T-cell (primary cell): ENCODE results near the gene OR52W1. TPM values are rescaled to one million over a fixed set of nuclear protein-coding genes. Genes with fewer than 3 reads are reported as not detected.
A peak's percentile ranks its signal among the peaks of the same experiment; 100 is the strongest.

ENCODE experiments used
- ATAC-seq, 4 experiments: fragments of 200-7000 bp in 3 of 4; fragments of 150-1000 bp in 1 of 4; cut with Tn5 transposase; replicated peaks in 1 of 4; 1 replicate in 3 of 4; 2 replicates in 1 of 4; pipeline ENCODE4 v1.10.0; 2021; ENCODE audit warnings: moderate library complexity in 3 of 4, mild to moderate bottlenecking in 2 of 4, moderate number of reproducible peaks in 1 of 4
- CTCF ChIA-PET, 2 donors: fragments of 300-600 bp; sonication (Branson Sonifier 250); formaldehyde crosslinking; loops; one replicate each; lab custom pipeline; 2022; ENCODE audit warnings: antibody characterized with exemption in 2 of 2; lab: Charles Lee
- POLR2A ChIA-PET, 2 donors: fragments of 300-600 bp; sonication (Branson Sonifier 250); formaldehyde crosslinking; loops; one replicate each; lab custom pipeline; 2022; ENCODE audit warnings: antibody characterized with exemption in 2 of 2; lab: Charles Lee
- DNase-seq, 35 experiments: peaks; one replicate each; pipeline versions ENCODE4 v3.0.0 to v3.0.0-alpha.2; 2013 to 2023
- H3K27ac ChIP-seq: one replicate; pipeline ENCODE4 v1.5.1; 2013; ENCODE audit warnings: low read length
- H3K27me3 ChIP-seq, 2 experiments: replicated peaks in 1 of 2; 1 replicate in 1 of 2; 2 replicates in 1 of 2; pipeline versions ENCODE4 v1.6.1 to v1.7.0; 2013; ENCODE audit warnings: low read length in 1 of 2, mixed read lengths in 1 of 2; ENCODE audit not compliant: control insufficient read depth in 2 of 2, insufficient read depth in 2 of 2; ENCODE audit errors: extremely low read depth in 1 of 2
- H3K36me3 ChIP-seq, 2 donors: 1 replicate in 1 of 2; 2 replicates in 1 of 2; pipeline versions ENCODE4 v1.6.1 to v1.7.0; 2013; ENCODE audit warnings: low read length in 1 of 2; ENCODE audit not compliant: control insufficient read depth in 2 of 2, insufficient read depth in 1 of 2; ENCODE audit errors: extremely low read depth in 1 of 2
- H3K4me1 ChIP-seq, 2 experiments: 1 replicate in 1 of 2; 2 replicates in 1 of 2; pipeline versions ENCODE4 v1.6.1 to v1.7.0; 2013; ENCODE audit warnings: low read length in 2 of 2, mixed read lengths in 1 of 2; ENCODE audit not compliant: insufficient read depth in 2 of 2, control insufficient read depth in 1 of 2; ENCODE audit errors: extremely low read depth in 1 of 2
- H3K4me3 ChIP-seq, 2 donors: 1 replicate in 1 of 2; 2 replicates in 1 of 2; pipeline versions ENCODE4 v1.5.1 to v1.7.0; 2013; ENCODE audit warnings: mild to moderate bottlenecking in 2 of 2, low read length in 1 of 2, moderate library complexity in 1 of 2; ENCODE audit not compliant: control insufficient read depth in 1 of 2; ENCODE audit errors: extremely low read depth in 1 of 2
- H3K9me3 ChIP-seq: 2 replicates; pipeline ENCODE4 v1.7.0; 2013
- H3K27ac Mint-ChIP-seq, 2 donors: one replicate each; pipeline ENCODE4 v1.8.0; 2020 to 2021; ENCODE audit warnings: mild to moderate bottlenecking in 2 of 2, mixed read lengths in 2 of 2
- H3K27me3 Mint-ChIP-seq, 2 donors: one replicate each; pipeline ENCODE4 v1.8.0; 2021 to 2022; ENCODE audit warnings: mixed read lengths in 2 of 2
- H3K36me3 Mint-ChIP-seq: one replicate; pipeline ENCODE4 v1.8.0; 2021; ENCODE audit warnings: mixed read lengths
- H3K4me1 Mint-ChIP-seq, 3 donors: one replicate each; pipeline ENCODE4 v1.8.0; 2020 to 2022; ENCODE audit warnings: mixed read lengths in 3 of 3, mild to moderate bottlenecking in 1 of 3
- H3K4me3 Mint-ChIP-seq, 3 donors: one replicate each; pipeline ENCODE4 v1.8.0; 2020 to 2022; ENCODE audit warnings: mild to moderate bottlenecking in 3 of 3, mixed read lengths in 3 of 3, moderate library complexity in 3 of 3
- H3K9me3 Mint-ChIP-seq, 3 donors: one replicate each; pipeline ENCODE4 v1.8.0; 2020 to 2022; ENCODE audit warnings: mixed read lengths in 3 of 3
- WGBS: methylation state at CpG from one replicate; pipeline ENCODE4 v1.1.5; 2013; ENCODE audit warnings: missing lambda C conversion rate; ENCODE audit not compliant: insufficient coverage; 5-methylcytosine and 5-hydroxymethylcytosine counted together
- total RNA-seq, 35 experiments: library from RNA in 6 of 35; stranded (reverse) in 6 of 35; fragments of 120-200 nt in 1 of 35; gene quantifications; one replicate each; pipeline versions ENCODE4 v1.2.1 to v1.2.4 and lab custom pipeline; 2013 to 2026

Gene OR52W1
- total RNA-seq, 5 donors from 2014 or later (not counting 1 experiment from before 2014, with no cell fraction given) = not detected

- POLR2A ChIA-PET = no interaction called here
- Mint-ChIP-seq H3K4me3 (no peak overlapping the region), H3K36me3 (peaks cover 58% of the 10 kb centered on the region), H3K27me3 (no peaks in the 10 kb centered on the region), H3K27ac (no peak overlapping the region), H3K4me1 (peaks cover 42 to 61% (median 55%) of the 10 kb centered on the region in 3 donors), H3K9me3 (no peaks in the 10 kb centered on the region)
- CTCF ChIA-PET = no interaction called here
- H3K4me1 ChIP-seq = peaks cover 5 to 9% of the 10 kb centered on the region in 2 experiments
- 100% methylated on average over 2 of the region's 3 CpGs for WGBS
- H3K27ac ChIP-seq = no peak overlapping the region
- ATAC-seq (no peak), DNase-seq (no peak)
- H3K4me3 ChIP-seq = no peak overlapping the region
- peaks cover 23 to 54% of the 10 kb centered on the region in 2 donors for H3K36me3 ChIP-seq
- H3K9me3 ChIP-seq = no peaks in the 10 kb centered on the region
- H3K27me3 ChIP-seq = no peaks in the 10 kb centered on the region
These were observed 25.4 kb downstream of the OR52W1 start for GRCh38 chr11:6224421-6224820.

- CTCF ChIA-PET = interaction anchor here in 1 of 2 donors (0.5 kb wide), 1 partner anchor 1844 kb away, joined by 6 read pairs; no protein-coding TSS in a partner anchor
These were observed 26.0 kb downstream of the OR52W1 start for GRCh38 chr11:6225024-6225423.

GRCh38 chr11:6225896-6226295, 26.9 kb downstream of the OR52W1 start:
- H3K27me3 ChIP-seq = no peaks in the 10 kb centered on the region
- H3K9me3 Mint-ChIP-seq = no peaks in the 10 kb centered on the region
- peaks cover 51% of the 10 kb centered on the region for H3K36me3 Mint-ChIP-seq
- no peaks in the 10 kb centered on the region for H3K9me3 ChIP-seq
- no CpG with 5 or more reads among the region's 2 CpGs for WGBS
- CTCF ChIA-PET = no interaction called here
- POLR2A ChIA-PET = no interaction called here
- H3K4me1 ChIP-seq = peaks cover 6 to 15% of the 10 kb centered on the region in 2 experiments
- H3K4me1 Mint-ChIP-seq = peaks cover 46 to 63% (median 59%) of the 10 kb centered on the region in 3 donors
- no peak overlapping the region for H3K4me3 Mint-ChIP-seq
- no peak overlapping the region for H3K27ac ChIP-seq
- no peak overlapping the region for H3K27ac Mint-ChIP-seq
- H3K4me3 ChIP-seq = no peak overlapping the region
- H3K36me3 ChIP-seq = peaks cover 23 to 41% of the 10 kb centered on the region in 2 donors
- no peaks in the 10 kb centered on the region for H3K27me3 Mint-ChIP-seq
- ATAC-seq (no peak), DNase-seq (no peak)

More at GRCh38 chr11:6225024-6225423, 26.0 kb downstream of the OR52W1 start:
- peaks cover 7 to 10% of the 10 kb centered on the region in 2 experiments for H3K4me1 ChIP-seq
- Mint-ChIP-seq H3K4me3 (no peak overlapping the region), H3K27me3 (no peaks in the 10 kb centered on the region), H3K4me1 (peaks cover 43 to 61% (median 55%) of the 10 kb centered on the region in 3 donors), H3K9me3 (no peaks in the 10 kb centered on the region), H3K36me3 (peaks cover 57% of the 10 kb centered on the region), H3K27ac (no peak overlapping the region)
- H3K9me3 ChIP-seq = no peaks in the 10 kb centered on the region
- ATAC-seq (no peak), DNase-seq (no peak)
- H3K36me3 ChIP-seq = peaks cover 23 to 48% of the 10 kb centered on the region in 2 donors
- POLR2A ChIA-PET = no interaction called here
- WGBS = 100% methylated on average over 1 of the region's 1 CpG
- no peak overlapping the region for H3K27ac ChIP-seq
- H3K27me3 ChIP-seq = no peaks in the 10 kb centered on the region
- H3K4me3 ChIP-seq = no peak overlapping the region

GRCh38 chr11:6228520-6228919, 29.5 kb downstream of the OR52W1 start:
- H3K9me3 Mint-ChIP-seq = no peaks in the 10 kb centered on the region
- H3K4me1 Mint-ChIP-seq = peaks cover 64 to 73% (median 73%) of the 10 kb centered on the region in 3 donors
- POLR2A ChIA-PET = interaction anchor here in 1 of 2 donors (0.6 kb wide), 1 partner anchor 34 kb away, joined by 3 read pairs; no protein-coding TSS in a partner anchor
- peak in 5 of 35 experiments; percentile 10 to 37 (median 22) for DNase-seq
- 100% methylated on average over 1 of the region's 3 CpGs for WGBS
- H3K27ac Mint-ChIP-seq = no peak overlapping the region
- Histone ChIP-seq H3K4me1 (peaks cover 7 to 16% of the 10 kb centered on the region in 2 experiments), H3K27me3 (no peaks in the 10 kb centered on the region), H3K27ac (no peak overlapping the region), H3K36me3 (peaks cover 9 to 14% of the 10 kb centered on the region in 2 donors), H3K9me3 (no peaks in the 10 kb centered on the region), H3K4me3 (no peak overlapping the region)
- no peak overlapping the region for H3K4me3 Mint-ChIP-seq
- no peaks in the 10 kb centered on the region for H3K27me3 Mint-ChIP-seq
- peak in 1 of 4 experiments; percentile 29 for ATAC-seq
- CTCF ChIA-PET = interaction anchor here (0.6 to 1.0 kb wide), 2 partner anchors 24 to 134 kb away, joined by 3 read pairs; no protein-coding TSS in a partner anchor
- peaks cover 32% of the 10 kb centered on the region for H3K36me3 Mint-ChIP-seq

- Histone ChIP-seq H3K27ac (peak overlapping the region; percentile 14), H3K4me1 (peaks cover 14 to 24% of the 10 kb centered on the region in 2 experiments), H3K9me3 (no peaks in the 10 kb centered on the region), H3K36me3 (peaks cover 0 to 4% of the 10 kb centered on the region in 2 donors), H3K27me3 (no peaks in the 10 kb centered on the region), H3K4me3 (no peak overlapping the region)
- Mint-ChIP-seq H3K4me1 (peaks cover 72 to 81% (median 80%) of the 10 kb centered on the region in 3 donors), H3K9me3 (no peaks in the 10 kb centered on the region), H3K27me3 (no peaks in the 10 kb centered on the region), H3K36me3 (peaks cover 24% of the 10 kb centered on the region), H3K27ac (peak overlapping the region in 1 of 2 donors; percentile 63), H3K4me3 (no peak overlapping the region)
- WGBS = 0% methylated on average over 1 of the region's 2 CpGs
- POLR2A ChIA-PET = interaction anchor here (0.5 to 0.7 kb wide), 2 partner anchors 16 to 330 kb away, joined by 3 to 7 read pairs; no protein-coding TSS in a partner anchor
- DNase-seq (peak in 11 of 35 experiments; percentile 7 to 46 (median 11)), ATAC-seq (no peak)
- CTCF ChIA-PET = no interaction called here
These were observed 30.9 kb downstream of the OR52W1 start for GRCh38 chr11:6229911-6230310.

- Mint-ChIP-seq H3K27ac (no peak overlapping the region), H3K4me1 (peaks cover 54 to 63% (median 60%) of the 10 kb centered on the region in 3 donors), H3K36me3 (peaks cover 10% of the 10 kb centered on the region), H3K9me3 (no peaks in the 10 kb centered on the region), H3K27me3 (no peaks in the 10 kb centered on the region), H3K4me3 (peak overlapping the region; percentile 48 to 98 (median 59))
- Histone ChIP-seq H3K27me3 (no peaks in the 10 kb centered on the region), H3K36me3 (no peaks in the 10 kb centered on the region), H3K9me3 (no peaks in the 10 kb centered on the region), H3K4me1 (peaks cover 14 to 32% of the 10 kb centered on the region in 2 experiments), H3K4me3 (no peak overlapping the region), H3K27ac (no peak overlapping the region)
- DNase-seq (peak in 1 of 35 experiments; percentile 21), ATAC-seq (no peak)
- ChIA-PET POLR2A (interaction anchor here in 1 of 2 donors (0.5 kb wide), 1 partner anchor 28 kb away, joined by 4 read pairs; no protein-coding TSS in a partner anchor), CTCF (interaction anchor here in 1 of 2 donors (0.5 kb wide), 1 partner anchor 380 kb away, joined by 3 read pairs; no protein-coding TSS in a partner anchor)
These were observed 33.9 kb downstream of the OR52W1 start for GRCh38 chr11:6232899-6233298.
